ENCODE results near the gene TOB2.

- no peak for TF ChIP-seq CTCF (IDR thresholded peaks at IDR 0.05; ENCODE audit: low read depth, low read length)
- no peak for TF ChIP-seq EZH2phosphoT487 (IDR thresholded peaks at IDR 0.05; ENCODE audit: low read depth)
Observed at GRCh38 chr22:41459431-41459830, 12.8 kb upstream of the TOB2 start.

Measured in OCI-LY3 (cell line).